SW 1271 (cell line): Measurements from ENCODE around the gene SRSF7.
A peak's percentile ranks its signal among the peaks of the same experiment; 100 is the strongest.
"Not testable (repeated sequence)": the region's sequence is repeated elsewhere in the genome, so short reads cannot be mapped to it uniquely, and the experiment has no call there.

ENCODE experiments used
- DNase-seq, 2 experiments: peaks; one replicate each; lab custom pipeline; 2025; lab: John Stamatoyannopoulos, UW

Gene SRSF7

DNA sequence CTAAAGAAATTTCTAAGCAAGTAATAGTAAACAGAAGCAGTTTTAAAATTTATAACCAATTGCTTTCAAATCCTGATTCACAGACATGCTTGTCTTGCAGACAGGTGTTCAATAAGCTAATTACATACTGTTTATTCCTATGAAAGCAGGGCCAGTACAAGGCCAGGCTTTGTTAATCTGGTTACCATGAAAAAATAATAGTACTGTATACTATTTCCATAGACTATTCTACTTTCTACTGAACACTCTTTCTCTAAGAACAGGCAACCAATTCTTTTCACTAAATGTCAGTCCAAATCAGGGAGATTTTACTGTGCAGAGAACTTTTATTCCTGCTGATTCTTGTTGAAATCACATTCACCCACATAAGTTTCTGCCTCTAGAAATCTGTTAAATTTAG lies 2.9 kb upstream of the SRSF7 start:
- no peak for DNase-seq

DNA sequence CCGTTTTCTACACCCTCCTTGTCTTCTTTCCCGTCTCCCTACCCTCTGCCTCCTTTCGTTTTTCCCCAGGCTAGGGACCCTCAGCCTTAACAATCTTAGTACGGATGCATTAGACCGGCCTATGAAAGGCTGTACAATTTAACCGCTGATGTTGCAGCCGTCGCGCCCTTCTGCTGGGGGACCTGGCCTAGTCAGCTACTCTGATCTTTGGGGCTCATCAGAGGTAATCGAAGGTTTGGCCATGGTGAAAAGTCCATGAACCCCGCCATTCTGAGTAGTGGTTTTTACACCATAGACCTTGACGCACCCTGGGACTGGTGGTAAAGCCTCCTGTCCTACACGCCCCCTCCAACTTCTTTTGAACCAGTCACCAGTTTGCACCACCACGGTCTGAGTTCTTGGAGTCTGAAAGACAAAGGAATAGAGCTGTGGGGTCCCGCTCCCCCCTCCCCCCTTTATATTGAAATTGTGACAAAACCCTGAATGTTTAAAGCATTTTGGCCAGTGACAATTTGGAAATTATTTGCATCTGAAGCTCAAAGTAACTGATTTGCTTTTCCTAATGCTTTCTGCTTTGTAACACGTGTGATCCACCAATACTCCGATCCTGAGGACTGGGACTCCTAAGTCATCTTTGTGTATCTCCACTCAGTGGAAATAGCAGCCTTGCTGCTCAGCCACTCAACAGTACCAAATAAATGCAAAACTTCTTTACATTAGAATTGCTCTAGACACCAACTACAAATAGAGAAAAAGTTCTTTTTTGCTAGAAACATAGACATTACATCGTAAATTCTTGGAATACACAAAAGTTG lies 642 bp upstream of the SRSF7 start:
- DNase-seq, result peak in 1 of 2 experiments; percentile 51

DNA sequence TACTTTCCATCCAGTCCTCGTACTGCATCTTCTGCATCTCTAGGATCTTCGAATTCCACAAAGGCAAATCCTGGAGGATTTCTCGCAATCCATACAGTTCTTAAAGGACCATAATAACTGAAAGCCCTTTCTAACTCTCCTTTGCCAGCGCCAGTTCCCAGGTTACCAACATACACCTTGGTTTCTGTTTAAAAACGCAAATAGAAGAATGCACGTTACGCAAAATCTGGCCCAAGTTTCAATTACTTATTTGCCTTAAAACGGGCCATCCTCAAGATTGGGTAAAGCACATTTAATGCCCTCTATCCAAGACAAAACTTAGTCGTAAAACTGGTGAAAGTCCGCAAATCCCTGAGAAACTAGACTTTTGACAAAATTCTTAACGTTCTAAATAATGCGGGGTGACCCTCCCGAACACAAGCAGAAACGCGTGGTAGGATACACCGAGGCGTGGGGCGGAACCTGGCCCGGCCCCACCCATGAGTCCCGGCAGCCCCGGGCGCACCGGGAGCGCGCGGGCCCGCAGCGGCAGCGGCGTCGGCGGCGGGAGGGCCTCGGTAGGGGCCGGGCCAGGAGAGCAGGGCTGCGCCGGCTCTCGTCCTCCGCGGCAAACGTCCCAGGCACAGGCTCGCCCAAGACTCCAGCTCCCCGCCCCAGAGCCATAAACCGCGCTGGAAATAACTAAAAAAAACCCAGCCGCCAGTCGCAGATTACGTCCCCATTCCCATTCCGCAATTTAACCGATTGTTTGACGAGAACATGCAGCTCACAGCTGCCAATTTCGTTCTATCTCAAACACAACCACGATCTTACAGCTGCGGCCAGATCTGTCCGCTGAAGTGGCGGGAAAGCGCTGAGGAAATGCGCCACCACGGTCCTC lies 910 bp downstream of the SRSF7 start:
- DNase-seq, result peak in 1 of 2 experiments; percentile 31

DNA sequence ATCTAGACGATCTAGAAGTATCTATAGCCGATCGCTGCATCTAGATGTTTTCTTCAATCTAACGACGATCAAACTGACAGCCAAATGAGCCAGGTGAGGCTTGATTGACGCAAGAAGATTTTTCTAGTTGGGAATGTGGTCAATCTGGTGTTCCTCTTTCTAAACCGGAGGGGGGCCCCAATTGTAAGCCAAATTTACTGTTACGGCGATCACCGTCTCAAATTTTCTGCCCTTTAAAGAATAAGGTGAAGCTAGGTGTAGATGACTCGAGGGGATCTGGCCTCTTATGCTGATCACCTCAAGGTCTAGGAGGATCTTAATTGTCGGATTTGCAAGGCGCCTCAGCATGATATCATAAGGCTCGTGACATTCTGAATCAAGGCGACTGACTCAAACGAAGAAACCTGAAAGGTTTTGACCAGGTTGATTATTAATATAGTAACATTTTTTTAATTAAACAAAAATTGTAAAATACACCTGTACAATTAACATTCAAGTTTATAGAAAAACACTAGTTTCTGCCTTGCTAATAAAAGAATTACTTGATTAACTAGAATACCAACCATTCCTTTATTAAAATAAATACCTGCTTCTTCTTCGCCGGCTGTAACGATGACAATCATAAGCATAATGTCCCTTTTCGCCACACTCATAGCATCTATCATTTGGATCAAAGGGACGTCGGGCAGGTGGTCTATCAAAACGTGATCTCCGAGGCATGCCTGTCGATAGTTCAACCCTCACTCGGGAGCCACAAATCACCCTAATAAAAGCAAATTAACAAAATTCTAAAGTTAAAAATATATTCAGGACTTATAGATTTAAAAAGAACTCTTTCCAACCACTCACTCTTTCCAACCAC lies 2.0 kb downstream of the SRSF7 start:
- DNase-seq, result no peak

DNA sequence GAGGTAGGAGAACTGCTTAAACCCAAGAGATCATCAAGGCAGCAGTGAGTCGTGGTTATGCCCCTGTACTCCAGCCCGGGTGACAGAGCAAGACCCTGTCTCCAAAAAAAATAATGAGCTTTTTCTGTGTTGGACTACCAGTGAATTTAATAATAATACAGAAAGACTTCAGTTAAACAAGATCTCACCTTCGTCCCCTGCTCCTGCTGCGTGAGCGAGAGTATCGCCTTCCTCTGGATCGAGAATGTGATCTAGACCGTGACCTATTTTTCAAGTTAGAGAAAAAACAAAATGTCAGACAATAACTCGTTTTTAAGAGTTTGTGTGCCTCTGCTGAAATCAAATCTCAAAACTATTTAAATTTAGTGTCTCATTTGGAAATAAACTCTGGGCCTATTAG lies 2.8 kb downstream of the SRSF7 start:
- no peak for DNase-seq

DNA sequence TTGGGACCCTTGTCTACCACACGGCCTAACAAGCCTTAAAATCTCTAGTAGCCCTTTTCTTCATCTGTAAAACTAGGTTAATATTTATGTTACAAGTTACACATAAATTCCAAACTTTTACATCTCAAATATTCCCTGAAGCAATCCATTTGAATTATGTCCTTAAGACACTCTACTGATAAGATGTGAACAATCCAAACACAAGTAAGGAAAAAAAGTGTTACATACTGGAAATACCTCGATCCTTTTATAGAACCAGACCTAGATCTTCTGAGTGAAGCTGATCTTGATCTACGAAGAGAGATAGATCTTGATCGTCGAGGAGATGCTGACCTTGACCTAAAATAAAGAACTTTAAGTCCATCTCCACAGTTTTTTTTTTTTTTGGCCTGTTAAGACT lies 3.3 kb downstream of the SRSF7 start:
- no peak for DNase-seq

DNA sequence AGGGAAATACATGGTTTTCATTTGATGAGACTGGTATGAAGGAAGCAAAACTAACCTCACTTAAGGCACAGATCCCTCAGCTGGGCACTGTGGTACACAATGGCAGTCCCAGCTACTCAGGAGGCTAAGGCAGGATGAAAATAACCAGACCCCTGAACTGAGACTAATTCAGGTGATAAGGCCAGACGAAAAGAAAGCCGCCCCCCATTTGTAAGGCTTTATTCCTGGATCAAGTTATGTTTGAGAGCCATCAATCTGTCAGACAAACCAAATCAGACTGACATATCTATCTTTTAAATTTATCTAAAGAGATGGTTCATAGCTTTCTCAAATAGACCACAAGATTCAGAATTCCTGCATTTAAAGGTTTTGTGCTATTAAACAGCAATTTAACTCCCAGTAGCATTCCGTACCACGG lies 4.1 kb downstream of the SRSF7 start:
- DNase-seq, result no peak

DNA sequence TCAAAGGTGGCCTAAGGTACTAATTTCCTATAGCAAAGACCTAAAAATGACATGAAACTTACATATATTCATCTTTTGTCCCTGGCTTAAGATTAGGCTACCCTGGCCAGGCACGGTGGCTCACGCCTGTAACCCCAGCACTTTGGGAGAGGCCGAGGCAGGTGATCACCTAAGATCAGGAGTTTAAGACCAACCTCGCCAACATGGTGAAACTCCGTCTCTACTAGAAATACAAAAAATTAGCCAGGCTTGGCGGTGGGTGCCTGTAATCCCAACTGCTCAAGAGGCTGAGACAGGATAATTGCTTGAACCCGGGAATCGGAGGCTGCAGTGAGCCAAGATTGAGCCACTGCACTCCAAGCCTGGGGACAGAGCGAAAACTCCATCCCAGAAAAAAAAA lies 5.9 kb downstream of the SRSF7 start:
- no peak for DNase-seq

DNA sequence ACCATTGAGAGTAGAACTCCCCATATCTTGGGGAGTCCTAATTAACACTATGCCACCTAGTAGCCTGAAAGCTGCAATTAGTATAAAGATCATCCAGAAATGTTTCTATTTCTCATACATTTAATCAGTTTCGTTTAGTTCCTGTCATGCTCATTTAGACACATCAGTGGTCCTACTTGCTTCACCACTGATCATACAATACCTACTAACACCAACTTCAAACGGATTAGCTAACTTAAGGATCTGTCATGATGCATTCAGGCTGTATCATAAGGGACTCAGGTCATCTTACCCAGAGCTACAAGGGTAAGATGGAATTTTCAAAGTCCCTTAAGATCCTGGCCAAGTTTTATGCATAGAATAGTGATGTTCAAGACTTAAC lies 6.8 kb downstream of the SRSF7 start:
- DNase-seq, result no peak

DNA sequence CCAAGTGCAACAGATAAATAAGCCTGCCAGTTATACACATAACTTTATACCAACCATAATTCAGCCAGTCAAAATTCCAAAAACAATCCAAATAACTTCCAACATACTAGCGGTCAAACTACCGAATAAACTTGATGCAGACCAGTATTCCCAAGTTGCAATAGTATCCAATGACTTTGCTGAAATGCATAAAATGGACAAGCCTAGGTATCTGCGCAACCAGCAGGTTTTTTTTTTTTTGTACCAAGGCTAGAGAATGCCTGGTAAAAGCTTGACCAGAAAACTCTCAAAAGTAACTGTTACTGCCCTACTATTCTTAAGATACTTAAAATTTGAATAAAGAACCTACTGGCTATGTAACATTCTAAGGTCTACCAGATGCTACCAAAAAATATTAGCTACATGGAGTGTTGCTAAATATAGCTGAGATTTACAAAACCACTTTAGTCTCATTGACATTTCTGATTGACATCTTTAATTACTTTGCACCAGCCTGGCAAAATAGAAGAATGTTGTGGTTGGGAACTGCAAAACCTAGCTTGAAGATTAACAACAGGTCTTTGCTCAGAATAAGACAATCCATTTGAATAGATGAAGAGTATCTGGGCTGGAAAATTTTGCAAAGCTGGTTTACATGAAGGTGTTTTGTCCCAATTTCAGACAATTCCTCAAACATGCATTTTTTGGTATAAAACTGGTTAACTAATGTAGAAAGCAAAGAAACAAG lies 7.3 kb downstream of the SRSF7 start:
- no peak for DNase-seq

DNA sequence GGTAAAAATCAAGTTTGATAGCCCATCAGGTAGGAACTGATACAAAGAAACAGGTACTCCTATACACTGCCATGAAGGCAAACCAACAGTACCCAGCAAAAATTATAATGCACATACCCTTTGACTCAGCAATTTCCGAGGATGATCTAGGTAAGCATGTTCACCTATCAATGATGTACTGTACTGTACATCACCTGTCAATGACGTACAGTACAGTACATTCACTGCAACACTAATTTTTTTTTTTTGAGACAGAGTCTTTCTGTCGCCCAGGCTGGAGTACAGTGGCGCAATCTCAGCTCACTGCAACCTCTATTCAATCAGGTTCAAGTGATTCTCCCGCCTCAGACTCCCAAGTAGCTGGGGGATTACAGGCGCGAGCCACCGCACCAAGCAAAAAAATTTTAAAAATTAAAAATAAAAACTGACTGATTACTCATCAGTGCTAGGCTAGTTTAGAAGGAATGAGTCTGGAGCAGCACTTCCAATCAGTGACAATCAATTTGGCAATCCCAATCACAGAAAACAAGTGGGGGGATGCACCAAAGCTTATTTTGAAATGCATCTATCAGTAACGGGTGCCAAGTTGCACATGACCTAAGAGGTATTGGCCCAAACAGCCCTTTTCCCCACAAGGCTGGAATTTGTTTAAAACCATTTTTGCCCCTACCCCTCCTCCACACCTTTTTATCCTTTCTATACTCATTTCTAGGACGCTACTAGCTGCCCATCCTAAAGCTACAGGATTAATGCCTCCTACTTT lies 8.2 kb downstream of the SRSF7 start:
- no peak for DNase-seq

DNA sequence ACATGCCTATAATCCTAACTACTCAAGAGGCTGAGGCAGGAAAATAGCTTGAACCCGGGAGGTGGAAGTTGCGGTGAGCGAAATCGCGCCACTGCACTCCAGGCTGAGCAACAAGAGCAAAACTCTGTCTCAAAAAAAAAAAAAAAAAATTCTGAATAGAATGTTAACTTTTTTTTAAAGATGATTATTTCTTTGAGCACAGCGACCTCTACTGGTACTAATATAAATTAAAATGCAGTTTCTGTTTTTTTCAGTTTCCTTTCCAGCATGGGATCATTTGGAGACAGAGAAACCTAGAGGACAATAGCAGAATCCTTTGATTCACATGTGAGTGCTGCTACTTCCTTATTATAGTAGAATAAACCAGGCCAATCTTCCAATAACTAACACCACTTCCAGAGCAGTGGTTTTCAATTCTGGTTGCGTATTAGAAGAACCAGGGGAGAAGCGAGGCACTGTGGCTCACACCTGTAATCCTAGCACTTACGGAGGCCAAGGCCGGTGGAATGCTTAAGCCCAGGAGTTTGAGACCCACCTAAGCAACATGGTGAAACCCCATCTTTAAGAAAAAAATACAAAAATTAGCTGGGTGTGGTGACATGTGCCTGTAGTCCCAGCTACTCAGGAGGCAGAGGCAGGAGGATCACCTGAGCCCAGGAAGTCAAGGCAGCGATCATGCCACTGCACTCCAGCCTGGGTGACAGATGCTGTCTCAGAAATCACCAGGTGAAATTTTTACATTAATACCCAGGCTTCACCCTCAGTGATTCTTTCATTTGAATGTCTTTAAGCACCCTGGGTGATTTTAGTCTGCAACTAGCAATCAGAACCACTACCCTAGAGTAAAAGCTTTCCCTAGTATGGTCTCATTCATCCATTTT lies 10.1 kb downstream of the SRSF7 start:
- peak; percentile 18 to 76 for DNase-seq

DNA sequence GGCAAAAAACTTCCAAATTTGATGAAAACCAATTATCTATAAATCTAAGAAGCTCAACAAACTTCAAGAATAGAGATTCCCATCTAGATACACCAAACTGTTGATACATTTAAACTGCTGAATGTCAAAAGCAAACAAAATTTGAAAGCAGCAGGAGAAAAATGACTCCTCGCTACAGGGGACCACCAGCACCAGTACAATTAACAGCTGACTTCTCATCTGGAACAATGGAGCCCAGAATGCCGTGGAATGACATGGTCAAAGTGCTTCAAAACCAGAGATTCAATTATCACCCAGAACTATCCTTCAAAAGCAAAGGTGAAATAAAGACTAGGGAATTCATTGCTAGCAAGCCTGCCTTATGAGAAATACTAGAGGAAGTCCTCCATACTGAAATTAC lies 11.6 kb downstream of the SRSF7 start:
- DNase-seq, result no peak

DNA sequence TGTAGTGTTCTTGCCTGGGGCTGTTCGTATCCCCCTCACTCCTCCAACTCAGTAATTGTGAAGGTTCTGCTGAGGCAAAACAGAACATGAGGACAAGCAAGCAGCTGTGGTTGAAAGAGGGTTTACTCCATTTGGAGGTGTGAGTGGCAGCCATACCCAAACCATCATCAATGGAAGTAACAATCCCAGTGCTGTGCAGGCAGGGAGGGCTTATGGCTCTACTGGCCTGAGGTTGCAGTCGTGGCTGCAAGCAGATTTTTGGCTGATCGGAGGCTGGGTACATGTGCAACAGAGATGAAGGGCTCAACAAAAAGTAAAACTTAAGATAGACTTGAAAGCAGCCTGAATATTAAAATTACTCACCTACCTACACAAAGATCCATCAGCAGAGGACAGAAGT lies 13.2 kb downstream of the SRSF7 start:
- no peak for DNase-seq

DNA sequence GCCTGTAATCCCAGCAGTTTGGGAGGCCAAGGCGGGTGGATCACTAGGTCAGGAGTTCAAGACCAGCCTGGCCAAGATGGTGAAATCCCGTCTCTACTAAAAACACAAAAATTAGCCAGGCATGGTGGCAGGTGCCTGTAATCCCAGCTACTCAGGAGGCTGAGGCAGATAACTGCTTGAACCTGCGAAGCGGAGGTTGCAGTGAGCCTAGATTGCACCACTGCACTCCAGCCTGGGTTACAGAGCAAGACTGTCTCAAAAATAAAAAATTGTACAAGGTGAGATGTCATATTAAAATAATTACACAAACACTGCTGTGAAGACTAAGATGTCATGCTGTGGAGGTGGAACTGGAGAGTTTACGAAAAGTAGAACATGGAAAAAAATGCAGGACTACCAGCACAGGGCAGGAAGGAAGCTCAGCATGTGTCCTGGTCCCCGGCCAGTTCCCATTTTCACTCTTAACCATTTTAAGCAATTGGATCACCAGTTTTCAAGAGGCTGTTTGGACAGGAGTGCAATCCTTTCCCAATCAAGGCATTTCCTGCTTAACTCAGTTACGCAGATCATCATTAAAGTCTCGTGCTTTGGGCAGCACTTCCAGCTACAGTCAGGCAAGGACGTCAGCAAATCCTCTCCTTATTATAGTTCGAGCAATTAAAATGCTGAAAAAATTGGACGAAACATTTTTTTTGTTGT lies 14.0 kb downstream of the SRSF7 start:
- DNase-seq, result not testable (repeated sequence)

DNA sequence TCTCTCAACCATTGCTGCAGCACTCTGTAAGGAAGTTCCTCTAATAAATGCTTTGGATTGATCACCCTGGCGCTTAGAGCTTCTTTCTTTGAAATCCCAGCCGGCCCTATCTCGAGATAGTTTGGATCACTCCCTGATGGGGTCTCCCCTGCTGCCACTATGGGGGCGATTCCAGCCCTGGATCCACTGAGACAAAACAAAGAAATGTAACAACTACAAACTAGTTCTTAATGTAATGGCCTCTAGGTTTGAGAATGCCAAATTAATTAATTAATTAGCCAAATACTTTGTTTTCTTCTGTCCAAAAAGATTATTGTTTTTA lies 15.2 kb downstream of the SRSF7 start:
- no peak for DNase-seq

DNA sequence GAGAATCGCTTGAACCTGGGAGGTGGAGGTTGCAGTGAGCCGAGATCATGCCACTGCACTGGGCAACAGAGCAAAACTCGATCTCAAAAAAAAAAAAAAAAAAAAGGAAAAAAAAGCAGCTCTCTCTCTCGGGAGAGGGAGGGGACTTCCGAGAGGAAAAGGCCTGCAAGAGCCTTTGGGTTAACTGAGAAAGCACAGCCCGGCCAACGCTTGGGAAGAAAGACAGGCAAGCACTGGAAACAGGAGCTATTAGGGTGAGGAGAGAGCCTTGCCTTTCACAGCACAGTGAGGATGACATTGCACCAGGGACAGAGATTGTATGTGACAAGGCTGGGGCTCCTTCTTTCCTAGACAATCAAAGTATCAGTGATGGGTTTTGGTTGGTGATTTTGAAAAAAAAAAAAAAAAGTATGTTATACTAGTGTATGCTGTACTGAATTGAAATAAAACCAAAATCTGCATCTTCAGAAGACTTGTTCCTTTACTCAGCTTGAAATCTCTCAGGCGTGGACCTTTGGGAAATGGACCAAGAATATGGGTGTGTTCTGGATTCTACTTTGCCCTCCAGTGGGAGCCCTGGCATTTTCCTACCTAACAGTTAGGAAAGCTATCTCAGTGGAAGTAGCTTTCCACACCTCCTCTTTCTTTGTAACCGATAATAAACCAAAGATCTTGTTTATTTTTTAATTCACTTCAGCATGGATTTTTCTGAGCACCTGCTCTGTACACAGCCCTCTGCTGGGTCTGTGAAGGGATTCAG lies 16.7 kb downstream of the SRSF7 start:
- no peak for DNase-seq

DNA sequence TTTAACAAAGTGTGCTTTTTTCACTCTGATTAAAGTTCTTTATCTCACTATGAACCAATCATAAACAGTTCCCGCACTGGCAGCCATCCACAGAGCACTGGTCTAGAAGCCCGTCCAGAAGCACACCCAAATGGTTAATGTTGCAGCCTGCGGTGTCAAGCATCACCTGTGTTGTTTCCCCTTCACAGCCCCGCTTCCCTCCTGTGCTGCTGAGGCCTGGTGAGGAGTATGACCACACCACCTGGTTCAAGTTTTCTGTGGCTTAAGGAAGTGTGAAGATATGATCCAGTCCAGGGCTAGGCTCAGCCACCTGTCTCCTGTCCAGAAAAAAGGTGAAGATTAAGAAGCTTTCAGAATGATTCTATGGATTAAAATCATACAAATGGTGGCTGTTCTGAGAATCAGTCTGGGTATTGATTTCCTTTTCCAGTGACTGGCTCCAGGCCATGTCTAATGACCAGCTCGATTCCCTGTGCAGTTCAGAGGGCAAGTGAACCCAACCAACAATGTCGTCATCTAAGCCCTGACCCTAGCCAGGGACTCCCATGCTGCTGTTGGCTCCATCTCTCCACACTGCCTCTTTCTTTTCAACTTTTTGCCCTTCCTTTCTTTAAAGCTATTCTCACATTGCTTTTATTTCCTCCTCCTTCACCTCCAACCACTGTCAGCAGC lies 17.7 kb downstream of the SRSF7 start:
- DNase-seq, result no peak
